Measurements from ENCODE around the gene AARS1.
"Not testable (repeated sequence)": the region's sequence is repeated elsewhere in the genome, so short reads cannot be mapped to it uniquely, and the experiment has no call there.

DNA sequence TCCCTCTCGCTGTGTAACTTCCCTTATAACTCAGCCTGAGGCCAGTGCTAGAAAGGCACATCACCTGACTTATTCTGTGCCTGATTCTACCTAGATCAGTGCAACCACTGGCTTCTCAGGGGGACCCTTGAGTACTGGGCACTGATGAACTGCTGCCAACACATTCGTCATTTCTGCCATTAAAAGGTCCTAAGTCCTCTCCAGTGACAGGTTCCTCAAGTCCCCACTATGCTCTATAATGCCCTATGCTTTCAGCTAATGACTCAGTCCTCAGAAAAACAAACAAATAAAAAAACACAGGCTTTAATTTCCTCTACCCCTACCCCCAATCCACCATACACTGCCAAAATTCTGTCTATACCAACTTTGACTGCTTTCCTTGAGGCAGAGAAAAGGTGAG is 66.1 kb downstream of the AARS1 start:
- TF ChIP-seq CTCF, EP300, POLR2AphosphoS5, POLR2A (IDR thresholded peaks at IDR 0.05): not testable (repeated sequence)
